ENCODE measurements around the gene BICRA.

The BICRA gene

GRCh38 chr19:47651691-47652090, 42.8 kb downstream of the BICRA start:
- no peak for TF ChIP-seq CTCF (IDR thresholded peaks at IDR 0.05; ENCODE audit: control insufficient read depth, extremely low read depth, insufficient read depth)
- no peak for DNase-seq (ENCODE audit: low read depth)

GRCh38 chr19:47652285-47652684, 43.4 kb downstream of the BICRA start:
- H3K4me3 ChIP-seq (ENCODE audit: low read depth, low read length): no peak overlapping the region
- no peak for TF ChIP-seq CTCF (IDR thresholded peaks at IDR 0.05; ENCODE audit: control insufficient read depth, extremely low read depth, insufficient read depth)
- no peak for DNase-seq (ENCODE audit: low read depth)

More at GRCh38 chr19:47651691-47652090, 42.8 kb downstream of the BICRA start:
- H3K4me3 ChIP-seq (ENCODE audit: low read depth, low read length): no peak overlapping the region

GRCh38 chr19:47653856-47654255, 44.9 kb downstream of the BICRA start:
- H3K4me3 ChIP-seq (ENCODE audit: low read depth, low read length): no peak overlapping the region
- TF ChIP-seq CTCF (IDR thresholded peaks at IDR 0.05; ENCODE audit: control insufficient read depth, extremely low read depth, insufficient read depth): no peak
- DNase-seq (ENCODE audit: low read depth): no peak

GRCh38 chr19:47657719-47658118, 48.8 kb downstream of the BICRA start:
- TF ChIP-seq CTCF (IDR thresholded peaks at IDR 0.05; ENCODE audit: control insufficient read depth, extremely low read depth, insufficient read depth): no peak
- DNase-seq (ENCODE audit: low read depth): no peak
- no peak overlapping the region for H3K4me3 ChIP-seq (ENCODE audit: low read depth, low read length)

- no peak overlapping the region for H3K4me3 ChIP-seq (ENCODE audit: low read depth, low read length)
- DNase-seq (ENCODE audit: low read depth): no peak
- TF ChIP-seq CTCF (IDR thresholded peaks at IDR 0.05; ENCODE audit: control insufficient read depth, extremely low read depth, insufficient read depth): no peak
Observed at GRCh38 chr19:47658431-47659348, 49.8 kb downstream of the BICRA start.

- no peak overlapping the region for H3K4me3 ChIP-seq (ENCODE audit: low read depth, low read length)
- no peak for DNase-seq (ENCODE audit: low read depth)
- TF ChIP-seq CTCF (IDR thresholded peaks at IDR 0.05; ENCODE audit: control insufficient read depth, extremely low read depth, insufficient read depth): no peak
Observed at GRCh38 chr19:47660435-47660832, 51.5 kb downstream of the BICRA start.

Data from LNCaP clone FGC (cell line).